ENCODE measurements around the gene MED23. TPM values are rescaled to one million over a fixed set of nuclear protein-coding genes. Genes with fewer than 3 reads are reported as not detected.

Gene MED23
- polyA plus RNA-seq, 1 of the 3 experiments (the other 2 are of a cell fraction), result 10.1 TPM

DNA sequence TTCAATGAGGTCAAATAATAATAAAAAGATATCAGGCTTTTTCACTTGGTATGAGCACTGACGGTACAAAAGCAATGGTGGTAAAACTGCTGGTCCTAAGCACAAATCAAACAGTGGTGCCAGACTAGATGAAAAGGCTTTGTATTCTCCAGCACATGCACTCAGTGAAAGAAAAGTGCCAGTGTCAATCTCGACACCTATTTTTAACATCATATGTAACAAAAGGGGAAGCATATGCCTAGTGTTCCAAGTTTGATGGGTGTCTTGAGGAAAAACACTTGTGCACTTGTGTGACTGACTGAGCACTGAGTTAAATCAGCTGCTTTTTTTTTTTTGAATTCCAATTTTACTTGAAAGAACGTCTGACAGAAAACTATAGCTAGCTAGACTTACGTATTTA is 27.3 kb downstream of the MED23 start:
- H3F3A ChIP-seq (replicated peaks; ENCODE audit: insufficient read depth), result peaks cover 9% of the 10 kb centered on the region
- POLR2A ChIA-PET, result no interaction called here

DNA sequence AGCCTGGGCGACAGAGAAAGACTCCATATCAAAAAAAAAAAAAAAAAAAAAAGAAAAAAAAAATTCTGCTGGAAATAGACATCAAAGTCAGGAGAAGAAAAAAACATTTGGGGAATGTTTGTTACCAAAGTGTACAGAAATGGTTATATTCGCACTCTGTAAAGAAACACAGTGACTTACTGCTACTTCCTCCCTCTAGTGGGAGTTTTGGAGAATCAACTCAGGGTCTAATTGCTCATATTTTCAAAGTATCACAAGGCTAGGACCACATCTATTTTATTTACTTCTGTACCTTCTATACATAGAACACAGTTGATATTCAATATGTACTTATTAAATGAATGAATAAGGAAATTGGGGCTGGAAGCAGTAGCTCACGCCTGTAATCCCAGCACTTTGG is 30.6 kb downstream of the MED23 start:
- Histone ChIP-seq H3K27ac (ENCODE audit: low read depth in 2 of 2, low read length in 1 of 2) (no peak overlapping the region), H4K20me1 (ENCODE audit: insufficient read depth) (no peaks in the 10 kb centered on the region), H3K27me3 (ENCODE audit: insufficient read depth) (no peaks in the 10 kb centered on the region), H3K9ac (no peak overlapping the region), H3K36me3 (replicated peaks in 1 of 2; ENCODE audit: control insufficient read depth in 1 of 2, insufficient read depth in 2 of 2, low read length in 1 of 2) (peaks cover 83 to 90% of the 10 kb centered on the region in 2 experiments), H3K4me2 (no peak overlapping the region), H3K79me2 (ENCODE audit: insufficient read depth) (no peaks in the 10 kb centered on the region), H3K4me1 (ENCODE audit: control insufficient read depth in 1 of 2, insufficient read depth in 2 of 2, low read depth in 1 of 2, low read length in 1 of 2) (no peaks in the 10 kb centered on the region), H3K4me3 (ENCODE audit: low read depth in 2 of 2, low read length in 1 of 2) (no peak overlapping the region), H2AFZ (ENCODE audit: low read depth) (no peak overlapping the region), H3K9me3 (no peaks in the 10 kb centered on the region), H3K9me2 (no peaks in the 10 kb centered on the region), H3F3A (replicated peaks; ENCODE audit: insufficient read depth) (peaks cover 3% of the 10 kb centered on the region)
- TF ChIP-seq SIN3A (IDR thresholded peaks at IDR 0.05; ENCODE audit: borderline replicate concordance, low read depth, low read length) (no peak), TAF1 (IDR thresholded peaks at IDR 0.05; ENCODE audit: borderline replicate concordance, low read depth, low read length) (no peak), RAD21 (IDR thresholded peaks at IDR 0.05; ENCODE audit: low read length) (peak; percentile 15; the same call in 1 of the 2 replicates), FOXM1 (IDR thresholded peaks at IDR 0.05; ENCODE audit: low read depth) (no peak), TEAD4 (IDR thresholded peaks at IDR 0.05; ENCODE audit: borderline replicate concordance, insufficient read depth) (no peak), CHD2 (IDR thresholded peaks at IDR 0.05; ENCODE audit: low read length, partially characterized antibody) (no peak), NFIC (IDR thresholded peaks at IDR 0.05; ENCODE audit: borderline replicate concordance) (no peak), MXI1 (IDR thresholded peaks at IDR 0.05; ENCODE audit: low read depth, low read length) (no peak), TCF12 (IDR thresholded peaks at IDR 0.05) (no peak)
- TF ChIP-seq, protein P1, sequence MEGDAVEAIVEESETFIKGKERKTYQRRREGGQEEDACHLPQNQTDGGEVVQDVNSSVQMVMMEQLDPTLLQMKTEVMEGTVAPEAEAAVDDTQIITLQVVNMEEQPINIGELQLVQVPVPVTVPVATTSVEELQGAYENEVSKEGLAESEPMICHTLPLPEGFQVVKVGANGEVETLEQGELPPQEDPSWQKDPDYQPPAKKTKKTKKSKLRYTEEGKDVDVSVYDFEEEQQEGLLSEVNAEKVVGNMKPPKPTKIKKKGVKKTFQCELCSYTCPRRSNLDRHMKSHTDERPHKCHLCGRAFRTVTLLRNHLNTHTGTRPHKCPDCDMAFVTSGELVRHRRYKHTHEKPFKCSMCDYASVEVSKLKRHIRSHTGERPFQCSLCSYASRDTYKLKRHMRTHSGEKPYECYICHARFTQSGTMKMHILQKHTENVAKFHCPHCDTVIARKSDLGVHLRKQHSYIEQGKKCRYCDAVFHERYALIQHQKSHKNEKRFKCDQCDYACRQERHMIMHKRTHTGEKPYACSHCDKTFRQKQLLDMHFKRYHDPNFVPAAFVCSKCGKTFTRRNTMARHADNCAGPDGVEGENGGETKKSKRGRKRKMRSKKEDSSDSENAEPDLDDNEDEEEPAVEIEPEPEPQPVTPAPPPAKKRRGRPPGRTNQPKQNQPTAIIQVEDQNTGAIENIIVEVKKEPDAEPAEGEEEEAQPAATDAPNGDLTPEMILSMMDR (IDR thresholded peaks at IDR 0.05), result peak; percentile 52
- TF ChIP-seq, protein P2, sequence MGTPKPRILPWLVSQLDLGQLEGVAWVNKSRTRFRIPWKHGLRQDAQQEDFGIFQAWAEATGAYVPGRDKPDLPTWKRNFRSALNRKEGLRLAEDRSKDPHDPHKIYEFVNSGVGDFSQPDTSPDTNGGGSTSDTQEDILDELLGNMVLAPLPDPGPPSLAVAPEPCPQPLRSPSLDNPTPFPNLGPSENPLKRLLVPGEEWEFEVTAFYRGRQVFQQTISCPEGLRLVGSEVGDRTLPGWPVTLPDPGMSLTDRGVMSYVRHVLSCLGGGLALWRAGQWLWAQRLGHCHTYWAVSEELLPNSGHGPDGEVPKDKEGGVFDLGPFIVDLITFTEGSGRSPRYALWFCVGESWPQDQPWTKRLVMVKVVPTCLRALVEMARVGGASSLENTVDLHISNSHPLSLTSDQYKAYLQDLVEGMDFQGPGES (IDR thresholded peaks at IDR 0.05; ENCODE audit: low read depth, low read length), result no peak
- TF ChIP-seq, protein P3, sequence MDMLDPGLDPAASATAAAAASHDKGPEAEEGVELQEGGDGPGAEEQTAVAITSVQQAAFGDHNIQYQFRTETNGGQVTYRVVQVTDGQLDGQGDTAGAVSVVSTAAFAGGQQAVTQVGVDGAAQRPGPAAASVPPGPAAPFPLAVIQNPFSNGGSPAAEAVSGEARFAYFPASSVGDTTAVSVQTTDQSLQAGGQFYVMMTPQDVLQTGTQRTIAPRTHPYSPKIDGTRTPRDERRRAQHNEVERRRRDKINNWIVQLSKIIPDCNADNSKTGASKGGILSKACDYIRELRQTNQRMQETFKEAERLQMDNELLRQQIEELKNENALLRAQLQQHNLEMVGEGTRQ (IDR thresholded peaks at IDR 0.05; ENCODE audit: borderline replicate concordance, low read depth, low read length), result no peak
- TF ChIP-seq, protein P4, sequence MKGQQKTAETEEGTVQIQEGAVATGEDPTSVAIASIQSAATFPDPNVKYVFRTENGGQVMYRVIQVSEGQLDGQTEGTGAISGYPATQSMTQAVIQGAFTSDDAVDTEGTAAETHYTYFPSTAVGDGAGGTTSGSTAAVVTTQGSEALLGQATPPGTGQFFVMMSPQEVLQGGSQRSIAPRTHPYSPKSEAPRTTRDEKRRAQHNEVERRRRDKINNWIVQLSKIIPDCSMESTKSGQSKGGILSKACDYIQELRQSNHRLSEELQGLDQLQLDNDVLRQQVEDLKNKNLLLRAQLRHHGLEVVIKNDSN (IDR thresholded peaks at IDR 0.05; ENCODE audit: borderline replicate concordance, low read depth), result no peak
- 90% methylated on average over 3 of the region's 3 CpGs for WGBS (ENCODE audit: low lambda C conversion rate)
- ChIA-PET CTCF (interaction anchor here (0.6 to 3.2 kb wide), 7 partner anchors 12 to 712 kb away, joined by 3 to 17 read pairs (median 4); partner anchors contain the start of gene MED23), POLR2A (no interaction called here)
- peak; percentile 3 for DNase-seq

More for the DNA sequence above, 27.3 kb downstream of the MED23 start:
- H3K4me1 ChIP-seq (ENCODE audit: control insufficient read depth in 1 of 2, insufficient read depth in 2 of 2, low read depth in 1 of 2, low read length in 1 of 2), result no peaks in the 10 kb centered on the region
- H4K20me1 ChIP-seq (ENCODE audit: insufficient read depth), result no peaks in the 10 kb centered on the region
- no peak overlapping the region for H2AFZ ChIP-seq (ENCODE audit: low read depth)
- no peaks in the 10 kb centered on the region for H3K9me3 ChIP-seq
- DNase-seq, result no peak
- H3K9ac ChIP-seq, result no peak overlapping the region
- no peaks in the 10 kb centered on the region for H3K27me3 ChIP-seq (ENCODE audit: insufficient read depth)
- no peak for TF ChIP-seq RFX5 (IDR thresholded peaks at IDR 0.05; ENCODE audit: low read length)
- no peak for TF ChIP-seq MEF2A (IDR thresholded peaks at IDR 0.05; ENCODE audit: borderline replicate concordance, low read depth)
- no peak for TF ChIP-seq CHD2 (IDR thresholded peaks at IDR 0.05; ENCODE audit: low read length, partially characterized antibody)
- no peak for TF ChIP-seq JUND (IDR thresholded peaks at IDR 0.05)
- TF ChIP-seq, protein P2 (IDR thresholded peaks at IDR 0.05; ENCODE audit: low read depth, low read length), result no peak
- no peak for TF ChIP-seq POLR2AphosphoS5 (IDR thresholded peaks at IDR 0.05; ENCODE audit: low read depth, low read length)
- TF ChIP-seq SMC3 (IDR thresholded peaks at IDR 0.05; ENCODE audit: low read depth, low read length), result no peak
- TF ChIP-seq TCF12 (IDR thresholded peaks at IDR 0.05), result no peak
- TF ChIP-seq RCOR1 (IDR thresholded peaks at IDR 0.05; ENCODE audit: low read length), result no peak
- H3K79me2 ChIP-seq (ENCODE audit: insufficient read depth), result no peaks in the 10 kb centered on the region
- H3K27ac ChIP-seq (ENCODE audit: low read depth in 2 of 2, low read length in 1 of 2), result no peak overlapping the region
- no peak overlapping the region for H3K4me3 ChIP-seq (ENCODE audit: low read depth in 2 of 2, low read length in 1 of 2)
- peaks cover 81 to 92% of the 10 kb centered on the region in 2 experiments for H3K36me3 ChIP-seq (replicated peaks in 1 of 2; ENCODE audit: control insufficient read depth in 1 of 2, insufficient read depth in 2 of 2, low read length in 1 of 2)
- CTCF ChIA-PET, result interaction anchor here (1.0 to 2.9 kb wide), 3 partner anchors 9 to 28 kb away, joined by 3 to 17 read pairs (median 3); partner anchors contain the start of gene MED23
- no peaks in the 10 kb centered on the region for H3K9me2 ChIP-seq
- H3K4me2 ChIP-seq, result no peak overlapping the region
- WGBS (ENCODE audit: low lambda C conversion rate), result 93% methylated on average over 4 of the region's 4 CpGs

Measured in SK-N-SH (cell line).